ENCODE data around the gene STYXL2. TPM values are rescaled to one million over a fixed set of nuclear protein-coding genes. Genes with fewer than 3 reads are reported as not detected.

STYXL2 gene
- total RNA-seq, 2 experiments from 2014 or later = not detected

DNA sequence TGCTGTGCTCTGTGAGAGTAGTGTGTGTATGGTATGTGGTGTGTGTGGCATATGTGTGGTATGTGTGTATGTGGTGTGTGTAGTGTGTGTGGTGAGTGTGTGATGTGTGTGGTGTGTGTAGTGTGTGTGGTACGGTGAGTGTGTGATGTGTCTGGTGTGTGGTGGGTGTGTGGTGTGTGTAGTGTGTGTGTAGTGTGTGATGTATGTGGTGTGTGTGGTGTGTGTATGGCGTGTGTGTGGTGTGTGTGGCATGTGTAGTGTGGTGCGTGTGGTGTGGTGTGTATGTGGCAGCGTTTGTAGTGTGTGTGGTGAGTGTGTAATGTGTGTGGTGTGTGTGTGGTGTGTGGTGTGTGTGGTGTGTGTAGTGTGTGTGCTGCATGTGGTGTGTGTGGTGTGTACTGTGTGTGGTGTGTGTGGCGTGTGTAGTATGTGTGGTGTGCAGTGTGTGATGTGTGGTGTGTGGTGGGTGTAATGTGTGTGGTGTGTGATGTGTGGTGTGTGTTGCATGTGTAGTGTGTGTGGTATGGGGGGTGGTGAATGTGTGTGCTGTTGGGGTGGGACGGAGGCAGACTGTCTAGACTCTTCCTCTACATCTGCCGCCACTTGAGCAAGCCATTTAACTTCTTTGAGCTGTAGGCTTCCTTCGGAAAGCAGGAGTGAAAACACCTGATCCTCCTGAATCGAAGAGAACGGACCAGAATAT lies 37.2 kb upstream of the STYXL2 start:
- no TSS peak for BruUV-seq (replicated peaks)
- Histone ChIP-seq H3K4me3 (ENCODE audit: low read depth, low read length, poor library complexity, severe bottlenecking) (no peak overlapping the region), H4K20me1 (ENCODE audit: insufficient read depth, low read length) (no peaks in the 10 kb centered on the region), H3K79me2 (ENCODE audit: insufficient read depth, low read depth, low read length) (no peaks in the 10 kb centered on the region), H3K9me2 (ENCODE audit: insufficient read depth, low read length) (no peaks in the 10 kb centered on the region), H3K4me2 (ENCODE audit: low read length) (peak overlapping the region; percentile 2; the same call in 1 of the 2 replicates), H3K9me3 (ENCODE audit: low read length) (no peaks in the 10 kb centered on the region), H3K36me3 (ENCODE audit: insufficient read depth, low read length) (no peaks in the 10 kb centered on the region), H3K27ac (ENCODE audit: low read depth, low read length, poor library complexity, severe bottlenecking) (no peak overlapping the region), H2AFZ (ENCODE audit: low read length) (peak overlapping the region; percentile 52; the same call in 1 of the 2 replicates), H3K4me1 (ENCODE audit: insufficient read depth, low read length, poor library complexity, severe bottlenecking) (peaks cover 7% of the 10 kb centered on the region)
- TF ChIP-seq EZH2phosphoT487 (IDR thresholded peaks at IDR 0.05; ENCODE audit: borderline replicate concordance, low read depth, low read length) = no peak
- TF ChIP-seq, protein P1, sequence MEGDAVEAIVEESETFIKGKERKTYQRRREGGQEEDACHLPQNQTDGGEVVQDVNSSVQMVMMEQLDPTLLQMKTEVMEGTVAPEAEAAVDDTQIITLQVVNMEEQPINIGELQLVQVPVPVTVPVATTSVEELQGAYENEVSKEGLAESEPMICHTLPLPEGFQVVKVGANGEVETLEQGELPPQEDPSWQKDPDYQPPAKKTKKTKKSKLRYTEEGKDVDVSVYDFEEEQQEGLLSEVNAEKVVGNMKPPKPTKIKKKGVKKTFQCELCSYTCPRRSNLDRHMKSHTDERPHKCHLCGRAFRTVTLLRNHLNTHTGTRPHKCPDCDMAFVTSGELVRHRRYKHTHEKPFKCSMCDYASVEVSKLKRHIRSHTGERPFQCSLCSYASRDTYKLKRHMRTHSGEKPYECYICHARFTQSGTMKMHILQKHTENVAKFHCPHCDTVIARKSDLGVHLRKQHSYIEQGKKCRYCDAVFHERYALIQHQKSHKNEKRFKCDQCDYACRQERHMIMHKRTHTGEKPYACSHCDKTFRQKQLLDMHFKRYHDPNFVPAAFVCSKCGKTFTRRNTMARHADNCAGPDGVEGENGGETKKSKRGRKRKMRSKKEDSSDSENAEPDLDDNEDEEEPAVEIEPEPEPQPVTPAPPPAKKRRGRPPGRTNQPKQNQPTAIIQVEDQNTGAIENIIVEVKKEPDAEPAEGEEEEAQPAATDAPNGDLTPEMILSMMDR (conservative IDR thresholded peaks at IDR 0.05; ENCODE audit: low read length) = no peak
- no peak for DNase-seq (ENCODE audit: low spot score)
- POLR2A ChIA-PET = interaction anchor here (0.6 to 3.1 kb wide), 3 partner anchors 14 to 147 kb away, joined by 3 to 18 read pairs (median 3); no protein-coding TSS in a partner anchor
- CTCF ChIA-PET (ENCODE audit: unreplicated experiment) = interaction anchor here (0.6 to 6.5 kb wide), 4 partner anchors 13 to 146 kb away, joined by 3 to 105 read pairs (median 3); no protein-coding TSS in a partner anchor
- intact Hi-C loops (cut with micrococcal nuclease; ENCODE audit: unreplicated experiment) = loop anchor here (1.0 to 5.0 kb wide), 2 partner anchors 79 to 146 kb away; partner anchors contain the start of gene ILDR2

- H3K4me1 ChIP-seq (ENCODE audit: insufficient read depth, low read length, poor library complexity, severe bottlenecking) = peaks cover 7% of the 10 kb centered on the region
- TF ChIP-seq, protein P1 (conservative IDR thresholded peaks at IDR 0.05; ENCODE audit: low read length) = peak; percentile 84
- TF ChIP-seq EZH2phosphoT487 (IDR thresholded peaks at IDR 0.05; ENCODE audit: borderline replicate concordance, low read depth, low read length) = no peak
- DNase-seq (ENCODE audit: low spot score) = peak; percentile 76
- H3K9me3 ChIP-seq (ENCODE audit: low read length) = no peaks in the 10 kb centered on the region
- CTCF ChIA-PET (ENCODE audit: unreplicated experiment) = interaction anchor here (0.6 to 6.5 kb wide), 4 partner anchors 13 to 147 kb away, joined by 3 to 105 read pairs (median 3); no protein-coding TSS in a partner anchor
- no peaks in the 10 kb centered on the region for H3K36me3 ChIP-seq (ENCODE audit: insufficient read depth, low read length)
- peak overlapping the region; percentile 52; the same call in 1 of the 2 replicates for H2AFZ ChIP-seq (ENCODE audit: low read length)
- H3K9me2 ChIP-seq (ENCODE audit: insufficient read depth, low read length) = no peaks in the 10 kb centered on the region
- no peaks in the 10 kb centered on the region for H3K79me2 ChIP-seq (ENCODE audit: insufficient read depth, low read depth, low read length)
- H4K20me1 ChIP-seq (ENCODE audit: insufficient read depth, low read length) = no peaks in the 10 kb centered on the region
- H3K27ac ChIP-seq (ENCODE audit: low read depth, low read length, poor library complexity, severe bottlenecking) = no peak overlapping the region
- peak overlapping the region; percentile 2; the same call in 1 of the 2 replicates for H3K4me2 ChIP-seq (ENCODE audit: low read length)
- no TSS peak for BruUV-seq (replicated peaks)
- H3K4me3 ChIP-seq (ENCODE audit: low read depth, low read length, poor library complexity, severe bottlenecking) = no peak overlapping the region
- intact Hi-C loops (cut with micrococcal nuclease; ENCODE audit: unreplicated experiment) = loop anchor here (1.0 to 5.0 kb wide), 2 partner anchors 80 to 147 kb away; partner anchors contain the start of gene ILDR2
- POLR2A ChIA-PET = interaction anchor here (0.6 to 3.1 kb wide), 2 partner anchors 14 to 148 kb away, joined by 3 to 18 read pairs; no protein-coding TSS in a partner anchor
Measured at GRCh38 chr1:167057241-167057688, 36.6 kb upstream of the STYXL2 start.
